Stimulated activated CD8-positive, alpha-beta memory T cell treated with anti-CD3 and anti-CD28 coated beads, Interleukin-4, amount 100 ng/mL, for 24 hours (primary cell): ENCODE data around the gene NXF2.
"Not testable (repeated sequence)": the region's sequence is repeated elsewhere in the genome, so short reads cannot be mapped to it uniquely, and the experiment has no call there.

Source experiments
- DNase-seq: peaks from one replicate; pipeline ENCODE4 v3.0.0-alpha.2; 2020; ENCODE audit warnings: low read depth

NXF2 gene, protein sequence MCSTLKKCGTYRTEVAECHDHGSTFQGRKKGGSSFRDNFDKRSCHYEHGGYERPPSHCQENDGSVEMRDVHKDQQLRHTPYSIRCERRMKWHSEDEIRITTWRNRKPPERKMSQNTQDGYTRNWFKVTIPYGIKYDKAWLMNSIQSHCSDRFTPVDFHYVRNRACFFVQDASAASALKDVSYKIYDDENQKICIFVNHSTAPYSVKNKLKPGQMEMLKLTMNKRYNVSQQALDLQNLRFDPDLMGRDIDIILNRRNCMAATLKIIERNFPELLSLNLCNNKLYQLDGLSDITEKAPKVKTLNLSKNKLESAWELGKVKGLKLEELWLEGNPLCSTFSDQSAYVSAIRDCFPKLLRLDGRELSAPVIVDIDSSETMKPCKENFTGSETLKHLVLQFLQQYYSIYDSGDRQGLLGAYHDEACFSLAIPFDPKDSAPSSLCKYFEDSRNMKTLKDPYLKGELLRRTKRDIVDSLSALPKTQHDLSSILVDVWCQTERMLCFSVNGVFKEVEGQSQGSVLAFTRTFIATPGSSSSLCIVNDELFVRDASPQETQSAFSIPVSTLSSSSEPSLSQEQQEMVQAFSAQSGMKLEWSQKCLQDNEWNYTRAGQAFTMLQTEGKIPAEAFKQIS

GRCh38 chrX:102246893-102247292, at the start of gene NXF2:
Gene NXF2 (plus strand): TSS chrX:102247167. CDS start chrX:102307079, 59,912 bp downstream.
- not testable (repeated sequence) for DNase-seq

GRCh38 chrX:102207940-102208339, 39.0 kb upstream of the NXF2 start:
- DNase-seq: not testable (repeated sequence)

DNA sequence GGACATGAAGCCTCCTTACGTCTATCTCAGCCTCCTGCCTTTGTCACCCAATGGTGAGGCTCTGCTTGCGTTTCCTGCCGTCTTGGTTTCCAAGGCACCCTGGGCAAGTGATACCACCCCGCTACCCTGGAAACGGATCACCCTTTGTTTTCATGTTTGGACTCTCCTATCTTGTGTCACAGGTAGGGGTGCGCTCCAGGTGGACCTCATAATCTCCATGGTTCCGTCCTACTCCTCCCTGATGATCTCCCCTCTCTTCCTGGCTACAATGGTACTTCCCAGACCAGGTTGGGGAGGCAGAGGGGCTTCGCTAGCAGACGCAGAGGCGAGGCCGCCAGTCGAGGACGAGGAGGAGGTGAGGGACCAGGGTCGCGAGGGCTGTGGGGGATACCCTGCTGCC, 32.0 kb upstream of the NXF2 start, which contains the start of gene TCP11X1:
TSS of gene TCP11X1 (plus strand) at position 316 of the 400 bp plus-strand sequence.
- DNase-seq: not testable (repeated sequence)

DNA sequence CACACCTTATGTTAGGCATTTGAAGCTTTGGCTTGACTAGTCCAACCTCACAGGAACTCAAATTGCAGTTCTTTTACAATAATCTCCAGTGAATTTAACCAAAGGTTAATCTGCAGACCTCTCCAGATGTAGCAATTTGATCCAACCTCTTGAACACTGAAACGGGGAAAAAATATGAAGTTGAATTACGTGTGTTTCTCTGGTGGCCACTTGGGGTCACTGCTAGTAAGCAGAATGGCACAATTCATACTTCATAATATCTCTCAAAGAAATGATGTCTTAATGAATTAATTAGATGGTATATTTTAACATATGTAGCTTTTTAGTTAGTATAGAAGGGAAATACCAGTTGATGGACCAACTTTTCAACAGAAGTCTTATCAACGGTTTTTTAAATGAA, 30.5 kb upstream of the NXF2 start:
- not testable (repeated sequence) for DNase-seq

- DNase-seq: not testable (repeated sequence)
Measured at GRCh38 chrX:102235678-102236077, 11.3 kb upstream of the NXF2 start.

DNA sequence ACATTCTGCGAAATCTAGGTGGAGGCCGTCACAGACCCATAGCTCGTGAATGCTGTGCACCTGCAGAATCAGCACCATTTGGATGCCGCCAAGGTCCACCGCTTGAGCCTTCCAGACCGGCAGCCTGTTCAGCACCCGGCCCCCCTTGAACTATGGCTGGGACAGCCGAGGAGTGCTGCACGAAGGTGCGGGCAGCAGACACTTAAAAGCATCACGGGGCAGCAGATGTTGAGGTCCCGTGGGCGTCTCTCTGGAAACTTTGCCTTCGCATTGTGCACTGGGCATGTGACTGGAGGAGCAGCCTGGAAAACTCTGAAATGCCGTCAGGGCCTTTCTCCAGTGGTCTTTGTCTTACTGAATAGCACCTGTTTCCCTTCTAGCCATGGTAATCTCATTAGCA, 6.7 kb upstream of the NXF2 start:
- not testable (repeated sequence) for DNase-seq

DNA sequence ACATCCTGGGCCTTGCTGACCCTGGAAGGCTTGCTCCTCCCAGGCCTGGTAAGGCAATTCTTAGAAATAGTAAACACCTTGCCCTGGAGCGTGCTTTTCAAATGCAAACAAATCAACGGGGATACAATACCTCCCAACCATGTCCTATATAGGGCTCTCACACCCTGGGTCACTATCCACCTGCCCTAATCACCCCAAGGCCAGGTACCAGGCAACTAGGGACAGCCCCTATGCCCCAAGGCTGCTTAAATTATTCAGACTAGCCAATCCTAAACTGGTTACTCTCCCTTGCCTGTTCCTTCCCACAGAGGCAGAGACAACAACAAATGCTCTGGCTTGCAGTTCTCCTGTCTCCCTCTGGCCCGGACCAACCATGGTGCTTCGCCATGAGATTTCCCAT, 25.3 kb downstream of the NXF2 start:
- not testable (repeated sequence) for DNase-seq

- DNase-seq: no peak
Measured at GRCh38 chrX:102338162-102338561, 91.2 kb downstream of the NXF2 start.

- no peak for DNase-seq
Measured at GRCh38 chrX:102339312-102340298, 92.6 kb downstream of the NXF2 start.

DNA sequence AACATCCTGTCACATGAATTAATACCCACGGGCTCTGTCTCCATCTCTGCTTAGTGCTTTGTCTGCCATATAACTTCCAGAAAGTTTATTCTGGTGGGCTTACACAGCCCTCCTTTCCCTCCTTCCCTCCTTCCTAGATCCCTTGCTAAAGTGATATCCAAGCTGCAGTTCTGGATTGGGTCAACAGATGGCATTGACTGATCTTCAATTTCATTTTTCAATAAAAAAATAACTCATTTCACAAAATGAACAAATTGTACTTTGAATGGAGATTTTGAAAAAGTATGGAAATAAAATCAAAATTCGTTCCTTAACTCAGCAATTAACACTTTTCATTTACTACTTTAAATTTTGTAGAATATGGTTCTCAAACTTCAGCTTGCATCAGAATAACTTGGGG, 94.9 kb downstream of the NXF2 start:
- no peak for DNase-seq

GRCh38 chrX:102345916-102346315, 98.9 kb downstream of the NXF2 start:
- DNase-seq: peak; percentile 55
